Measurements from ENCODE around the gene NR2F2. TPM values are rescaled to one million over a fixed set of nuclear protein-coding genes. Genes with fewer than 3 reads are reported as not detected.

The NR2F2 gene
- polyA plus RNA-seq, 1 donor from 2014 or later: 0.07 TPM

GRCh38 chr15:96320107-96320506, 10.4 kb upstream of the NR2F2 start:
- Histone ChIP-seq H3K27ac (ENCODE audit: low read length) (no peak overlapping the region), H3K9ac (ENCODE audit: low read length) (no peak overlapping the region), H4K20me1 (ENCODE audit: insufficient read depth) (no peaks in the 10 kb centered on the region), H3K36me3 (ENCODE audit: insufficient read depth, low read length) (no peaks in the 10 kb centered on the region), H3F3A (ENCODE audit: insufficient read depth, low read length, poor library complexity, severe bottlenecking) (no peaks in the 10 kb centered on the region), H3K4me2 (ENCODE audit: low read length) (no peak overlapping the region), H3K9me2 (ENCODE audit: insufficient read depth, low read length) (no peaks in the 10 kb centered on the region), H3K79me2 (replicated peaks; ENCODE audit: insufficient read depth, low read length) (no peaks in the 10 kb centered on the region), H2AFZ (ENCODE audit: low read depth, low read length) (no peak overlapping the region), H3K9me3 (ENCODE audit: low read length) (no peaks in the 10 kb centered on the region), H3K4me3 (ENCODE audit: low read length) (no peak overlapping the region), H3K27me3 (ENCODE audit: insufficient read depth, low read depth, low read length) (peaks cover 100% of the 10 kb centered on the region)
- TF ChIP-seq EP300 (conservative IDR thresholded peaks at IDR 0.05; ENCODE audit: poor library complexity, severe bottlenecking) (no peak), MXI1 (conservative IDR thresholded peaks at IDR 0.05; ENCODE audit: poor library complexity, severe bottlenecking) (no peak)

- Histone ChIP-seq H3K79me2 (replicated peaks; ENCODE audit: insufficient read depth, low read length) (no peaks in the 10 kb centered on the region), H3K4me2 (ENCODE audit: low read length) (no peak overlapping the region), H3K4me3 (ENCODE audit: low read length) (no peak overlapping the region), H3K9ac (ENCODE audit: low read length) (no peak overlapping the region), H3F3A (ENCODE audit: insufficient read depth, low read length, poor library complexity, severe bottlenecking) (no peaks in the 10 kb centered on the region), H2AFZ (ENCODE audit: low read depth, low read length) (no peak overlapping the region), H3K9me2 (ENCODE audit: insufficient read depth, low read length) (no peaks in the 10 kb centered on the region), H3K27ac (ENCODE audit: low read length) (no peak overlapping the region), H3K27me3 (ENCODE audit: insufficient read depth, low read depth, low read length) (peaks cover 100% of the 10 kb centered on the region), H3K36me3 (ENCODE audit: insufficient read depth, low read length) (no peaks in the 10 kb centered on the region), H3K9me3 (ENCODE audit: low read length) (no peaks in the 10 kb centered on the region), H4K20me1 (ENCODE audit: insufficient read depth) (no peaks in the 10 kb centered on the region)
- TF ChIP-seq SMC3 (conservative IDR thresholded peaks at IDR 0.05; ENCODE audit: poor library complexity): no peak
- TF ChIP-seq POLR2AphosphoS5 (IDR thresholded peaks at IDR 0.05): peak; percentile 16
Measured at GRCh38 chr15:96320703-96321638, 9.5 kb upstream of the NR2F2 start.

DNA sequence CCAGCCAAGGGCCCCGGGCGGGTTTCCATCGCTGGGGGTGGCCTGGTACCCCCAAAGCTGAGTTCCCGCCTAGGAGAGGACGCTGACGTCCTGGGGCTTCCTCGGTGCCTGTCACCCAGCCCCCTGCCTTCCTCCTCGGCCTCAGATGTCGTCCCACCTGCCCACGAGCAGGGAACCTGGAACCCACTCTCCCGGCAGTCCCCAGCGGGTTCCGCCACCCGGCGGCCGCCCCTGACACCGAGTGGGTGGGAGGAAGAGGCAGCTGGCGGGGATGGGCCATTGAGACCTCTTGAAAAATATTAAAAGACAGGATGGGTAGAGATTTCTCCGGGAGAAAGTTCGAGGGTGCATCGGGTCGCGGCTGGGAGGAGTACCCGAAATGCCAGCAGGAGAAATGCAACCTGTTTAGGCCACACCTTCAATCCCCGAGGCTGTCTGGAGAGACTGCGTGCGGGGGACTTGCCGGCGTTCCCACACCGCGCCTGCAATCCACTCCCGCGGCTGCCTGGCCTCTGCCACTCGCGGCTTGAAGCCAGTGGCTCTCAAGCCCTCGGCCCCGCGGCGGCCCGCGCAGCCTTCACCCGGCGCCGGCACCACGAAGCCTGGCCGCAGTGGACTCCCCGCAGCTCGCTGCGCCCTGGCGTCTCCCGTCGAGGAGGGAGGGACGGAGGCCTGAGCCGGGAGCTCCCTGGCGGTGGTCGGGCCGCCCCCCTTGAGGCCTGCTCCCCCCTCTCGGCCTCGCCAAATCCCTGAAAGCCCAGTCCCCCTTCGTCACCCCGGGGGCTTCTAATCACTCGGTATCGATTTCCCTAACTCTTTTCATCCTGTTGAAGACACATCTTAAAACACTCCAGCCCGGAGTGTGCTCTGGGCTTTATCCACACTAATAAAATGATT, 8.6 kb upstream of the NR2F2 start:
- Histone ChIP-seq H3K27ac (ENCODE audit: low read length) (no peak overlapping the region), H3K4me2 (ENCODE audit: low read length) (no peak overlapping the region), H3K79me2 (replicated peaks; ENCODE audit: insufficient read depth, low read length) (no peaks in the 10 kb centered on the region), H3K36me3 (ENCODE audit: insufficient read depth, low read length) (no peaks in the 10 kb centered on the region), H3K27me3 (ENCODE audit: insufficient read depth, low read depth, low read length) (peaks cover 100% of the 10 kb centered on the region), H3K9me2 (ENCODE audit: insufficient read depth, low read length) (no peaks in the 10 kb centered on the region), H3K4me3 (ENCODE audit: low read length) (peak overlapping the region; percentile 21), H3F3A (ENCODE audit: insufficient read depth, low read length, poor library complexity, severe bottlenecking) (no peaks in the 10 kb centered on the region), H3K9ac (ENCODE audit: low read length) (no peak overlapping the region), H3K9me3 (ENCODE audit: low read length) (no peaks in the 10 kb centered on the region), H2AFZ (ENCODE audit: low read depth, low read length) (no peak overlapping the region), H4K20me1 (ENCODE audit: insufficient read depth) (no peaks in the 10 kb centered on the region)
- peak; percentile 71 for TF ChIP-seq EZH2 (IDR thresholded peaks at IDR 0.05; ENCODE audit: borderline replicate concordance, insufficient read depth, low read length, poor library complexity, severe bottlenecking)
- TF ChIP-seq, protein P1, sequence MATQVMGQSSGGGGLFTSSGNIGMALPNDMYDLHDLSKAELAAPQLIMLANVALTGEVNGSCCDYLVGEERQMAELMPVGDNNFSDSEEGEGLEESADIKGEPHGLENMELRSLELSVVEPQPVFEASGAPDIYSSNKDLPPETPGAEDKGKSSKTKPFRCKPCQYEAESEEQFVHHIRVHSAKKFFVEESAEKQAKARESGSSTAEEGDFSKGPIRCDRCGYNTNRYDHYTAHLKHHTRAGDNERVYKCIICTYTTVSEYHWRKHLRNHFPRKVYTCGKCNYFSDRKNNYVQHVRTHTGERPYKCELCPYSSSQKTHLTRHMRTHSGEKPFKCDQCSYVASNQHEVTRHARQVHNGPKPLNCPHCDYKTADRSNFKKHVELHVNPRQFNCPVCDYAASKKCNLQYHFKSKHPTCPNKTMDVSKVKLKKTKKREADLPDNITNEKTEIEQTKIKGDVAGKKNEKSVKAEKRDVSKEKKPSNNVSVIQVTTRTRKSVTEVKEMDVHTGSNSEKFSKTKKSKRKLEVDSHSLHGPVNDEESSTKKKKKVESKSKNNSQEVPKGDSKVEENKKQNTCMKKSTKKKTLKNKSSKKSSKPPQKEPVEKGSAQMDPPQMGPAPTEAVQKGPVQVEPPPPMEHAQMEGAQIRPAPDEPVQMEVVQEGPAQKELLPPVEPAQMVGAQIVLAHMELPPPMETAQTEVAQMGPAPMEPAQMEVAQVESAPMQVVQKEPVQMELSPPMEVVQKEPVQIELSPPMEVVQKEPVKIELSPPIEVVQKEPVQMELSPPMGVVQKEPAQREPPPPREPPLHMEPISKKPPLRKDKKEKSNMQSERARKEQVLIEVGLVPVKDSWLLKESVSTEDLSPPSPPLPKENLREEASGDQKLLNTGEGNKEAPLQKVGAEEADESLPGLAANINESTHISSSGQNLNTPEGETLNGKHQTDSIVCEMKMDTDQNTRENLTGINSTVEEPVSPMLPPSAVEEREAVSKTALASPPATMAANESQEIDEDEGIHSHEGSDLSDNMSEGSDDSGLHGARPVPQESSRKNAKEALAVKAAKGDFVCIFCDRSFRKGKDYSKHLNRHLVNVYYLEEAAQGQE (IDR thresholded peaks at IDR 0.05; ENCODE audit: borderline replicate concordance): no peak

Measured in neural cell (in vitro differentiated cells).